Colonic mucosa (tissue), 4 donors: ENCODE measurements around the gene CHMP6. TPM values are rescaled to one million over a fixed set of nuclear protein-coding genes. Genes with fewer than 3 reads are reported as not detected.

ENCODE experiments used
- DNase-seq: peaks from one replicate; pipeline ENCODE4 v3.0.0-alpha.2; 2020
- H3K27ac ChIP-seq: fragments of 200-600 bp; one replicate; pipeline ENCODE4 v1.8.0; 2021
- H3K27me3 ChIP-seq: fragments of 200-600 bp; one replicate; pipeline ENCODE4 v1.8.0; 2021
- H3K36me3 ChIP-seq: fragments of 200-600 bp; one replicate; pipeline ENCODE4 v1.8.0; 2021
- H3K4me1 ChIP-seq: fragments of 200-600 bp; one replicate; pipeline ENCODE4 v1.8.0; 2021; ENCODE audit warnings: mild to moderate bottlenecking
- H3K4me3 ChIP-seq: fragments of 200-600 bp; one replicate; pipeline ENCODE4 v1.8.0; 2021
- H3K9ac ChIP-seq, 2 donors: one replicate each; pipeline ENCODE4 v1.7.0; 2013; ENCODE audit warnings: control low read depth in 2 of 2, low read depth in 2 of 2, low read length in 2 of 2
- H3K9me3 ChIP-seq: fragments of 200-600 bp; one replicate; pipeline ENCODE4 v1.8.0; 2021
- CTCF ChIP-seq: fragments of 200-600 bp; IDR thresholded peaks from one replicate; pipeline ENCODE4 v1.8.0; 2022; ENCODE audit warnings: antibody characterized with exemption, mild to moderate bottlenecking
- intact Hi-C: fragments of 100-400 bp; cut with DNase I; formaldehyde crosslinking; loops from one replicate; pipeline ENCODE4 v1.14.1; 2022
- total RNA-seq, 2 donors: library from RNA; stranded (reverse); fragmentation: NEBNext Ultra II Directional in 1 of 2; extraction: Animal tissue kit (Norgen Biotek cat#: 25700) in 1 of 2; gene quantifications; one replicate each; pipeline ENCODE4 v1.2.1, GENCODE V29; 2021
- donor health status: healthy.
- donor health status: DM: no; HTN: no; CAD: no.
- donor health status: DM: no; HTN: no; CAD: no.

CHMP6 gene
- total RNA-seq, 2 donors from 2014 or later, result 29.1 to 43.5 TPM

- no peak overlapping the region for H3K4me3 ChIP-seq
- H3K9me3 ChIP-seq, result no peaks in the 10 kb centered on the region
- H3K9ac ChIP-seq, result peak overlapping the region; percentile 1 to 30
- peak overlapping the region; percentile 63 for H3K27ac ChIP-seq
- intact Hi-C loops, result no loop called here
- peaks cover 43% of the 10 kb centered on the region for H3K4me1 ChIP-seq
- no peak for DNase-seq
- TF ChIP-seq CTCF, result no peak
- peaks cover 22% of the 10 kb centered on the region for H3K36me3 ChIP-seq
- H3K27me3 ChIP-seq, result peaks cover 17% of the 10 kb centered on the region
These were observed 10.4 kb downstream of the CHMP6 start for GRCh38 chr17:81002013-81002384.

GRCh38 chr17:81002409-81003361 lies 11.0 kb downstream of the CHMP6 start:
- Histone ChIP-seq H3K9me3 (no peaks in the 10 kb centered on the region), H3K4me1 (peaks cover 43% of the 10 kb centered on the region), H3K36me3 (peaks cover 17% of the 10 kb centered on the region), H3K27ac (peak overlapping the region; percentile 63), H3K9ac (peak overlapping the region; percentile 1 to 20), H3K27me3 (peaks cover 17% of the 10 kb centered on the region), H3K4me3 (no peak overlapping the region)
- intact Hi-C loops, result no loop called here
- TF ChIP-seq CTCF, result no peak
- peak; percentile 94 for DNase-seq

- peak; percentile 65 for DNase-seq
- Histone ChIP-seq H3K27me3 (peaks cover 17% of the 10 kb centered on the region), H3K4me3 (peak overlapping the region; percentile 18), H3K4me1 (peaks cover 43% of the 10 kb centered on the region), H3K27ac (no peak overlapping the region), H3K9me3 (no peaks in the 10 kb centered on the region), H3K36me3 (peaks cover 12% of the 10 kb centered on the region), H3K9ac (peak overlapping the region; percentile 35 to 51)
- intact Hi-C loops, result no loop called here
- TF ChIP-seq CTCF, result no peak
These were observed 12.3 kb downstream of the CHMP6 start for GRCh38 chr17:81003711-81004475.

- Histone ChIP-seq H3K4me3 (no peak overlapping the region), H3K27ac (no peak overlapping the region), H3K4me1 (peaks cover 20% of the 10 kb centered on the region), H3K9ac (no peak overlapping the region), H3K36me3 (no peaks in the 10 kb centered on the region), H3K9me3 (no peaks in the 10 kb centered on the region), H3K27me3 (peaks cover 17% of the 10 kb centered on the region)
- TF ChIP-seq CTCF, result no peak
- no peak for DNase-seq
- intact Hi-C loops, result no loop called here
These were observed 15.2 kb downstream of the CHMP6 start for GRCh38 chr17:81006891-81007290.

GRCh38 chr17:81008140-81008539 lies 16.5 kb downstream of the CHMP6 start:
- H3K4me3 ChIP-seq, result no peak overlapping the region
- no peaks in the 10 kb centered on the region for H3K36me3 ChIP-seq
- H3K27ac ChIP-seq, result no peak overlapping the region
- intact Hi-C loops, result no loop called here
- H3K4me1 ChIP-seq, result peaks cover 12% of the 10 kb centered on the region
- H3K9me3 ChIP-seq, result no peaks in the 10 kb centered on the region
- no peak for TF ChIP-seq CTCF
- DNase-seq, result no peak
- no peak overlapping the region for H3K9ac ChIP-seq
- H3K27me3 ChIP-seq, result peaks cover 17% of the 10 kb centered on the region
